OCI-LY7 (cell line): ENCODE data around the gene DGCR2.

Experiments
- EZH2phosphoT487 ChIP-seq: fragments of 200-600 bp; sonication (generic); IDR thresholded peaks from 2 replicates; pipeline ENCODE4 v1.6.1; 2018; ENCODE audit warnings: low read depth, borderline replicate concordance, mild to moderate bottlenecking, mixed run types, antibody characterized with exemption, low read length, moderate library complexity, mixed read lengths
- TF ChIP-seq, protein P1 (sequence below): fragments of 200-600 bp; sonication (generic); conservative IDR thresholded peaks from 2 replicates; pipeline ENCODE4 v1.5.1; 2014; ENCODE audit warnings: mild to moderate bottlenecking, antibody characterized with exemption, low read length, moderate library complexity, mixed read lengths

DNA sequence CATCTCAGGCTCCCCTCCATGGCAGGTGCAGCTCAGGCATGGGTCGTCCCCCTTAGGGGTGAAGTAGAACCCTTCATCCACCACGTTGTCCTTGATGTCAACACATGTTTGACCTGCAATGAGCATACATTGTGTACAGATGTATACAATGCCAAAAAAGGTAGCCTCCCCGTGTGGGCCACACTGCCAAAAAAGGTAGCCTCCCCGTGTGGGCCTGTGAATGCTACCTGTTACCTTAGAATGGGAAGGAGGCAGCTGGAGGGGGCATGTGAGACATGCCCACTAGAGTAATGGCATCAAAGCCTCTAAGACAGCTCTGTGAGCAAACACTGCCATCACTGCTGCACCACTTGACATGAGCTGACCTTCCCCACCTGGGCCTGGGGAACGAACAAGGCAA lies 73.7 kb downstream of the DGCR2 start:
- TF ChIP-seq, protein P1, sequence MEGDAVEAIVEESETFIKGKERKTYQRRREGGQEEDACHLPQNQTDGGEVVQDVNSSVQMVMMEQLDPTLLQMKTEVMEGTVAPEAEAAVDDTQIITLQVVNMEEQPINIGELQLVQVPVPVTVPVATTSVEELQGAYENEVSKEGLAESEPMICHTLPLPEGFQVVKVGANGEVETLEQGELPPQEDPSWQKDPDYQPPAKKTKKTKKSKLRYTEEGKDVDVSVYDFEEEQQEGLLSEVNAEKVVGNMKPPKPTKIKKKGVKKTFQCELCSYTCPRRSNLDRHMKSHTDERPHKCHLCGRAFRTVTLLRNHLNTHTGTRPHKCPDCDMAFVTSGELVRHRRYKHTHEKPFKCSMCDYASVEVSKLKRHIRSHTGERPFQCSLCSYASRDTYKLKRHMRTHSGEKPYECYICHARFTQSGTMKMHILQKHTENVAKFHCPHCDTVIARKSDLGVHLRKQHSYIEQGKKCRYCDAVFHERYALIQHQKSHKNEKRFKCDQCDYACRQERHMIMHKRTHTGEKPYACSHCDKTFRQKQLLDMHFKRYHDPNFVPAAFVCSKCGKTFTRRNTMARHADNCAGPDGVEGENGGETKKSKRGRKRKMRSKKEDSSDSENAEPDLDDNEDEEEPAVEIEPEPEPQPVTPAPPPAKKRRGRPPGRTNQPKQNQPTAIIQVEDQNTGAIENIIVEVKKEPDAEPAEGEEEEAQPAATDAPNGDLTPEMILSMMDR = no peak
- no peak for TF ChIP-seq EZH2phosphoT487
